ENCODE measurements around the gene PAFAH1B2. TPM values are rescaled to one million over a fixed set of nuclear protein-coding genes. Genes with fewer than 3 reads are reported as not detected.

Gene PAFAH1B2
- total and polyA plus RNA-seq, 10 of the 15 experiments (the other 5 are each of a cell fraction or from before 2014, with no cell fraction given) = 17.6 to 64.8 (median 47.6) TPM

- TF ChIP-seq, protein P1, sequence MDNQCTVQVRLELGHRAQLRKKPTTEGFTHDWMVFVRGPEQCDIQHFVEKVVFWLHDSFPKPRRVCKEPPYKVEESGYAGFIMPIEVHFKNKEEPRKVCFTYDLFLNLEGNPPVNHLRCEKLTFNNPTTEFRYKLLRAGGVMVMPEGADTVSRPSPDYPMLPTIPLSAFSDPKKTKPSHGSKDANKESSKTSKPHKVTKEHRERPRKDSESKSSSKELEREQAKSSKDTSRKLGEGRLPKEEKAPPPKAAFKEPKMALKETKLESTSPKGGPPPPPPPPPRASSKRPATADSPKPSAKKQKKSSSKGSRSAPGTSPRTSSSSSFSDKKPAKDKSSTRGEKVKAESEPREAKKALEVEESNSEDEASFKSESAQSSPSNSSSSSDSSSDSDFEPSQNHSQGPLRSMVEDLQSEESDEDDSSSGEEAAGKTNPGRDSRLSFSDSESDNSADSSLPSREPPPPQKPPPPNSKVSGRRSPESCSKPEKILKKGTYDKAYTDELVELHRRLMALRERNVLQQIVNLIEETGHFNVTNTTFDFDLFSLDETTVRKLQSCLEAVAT (IDR thresholded peaks at IDR 0.05) = no peak
- TF ChIP-seq KDM1A (IDR thresholded peaks at IDR 0.05; ENCODE audit: borderline replicate concordance) (no peak), HDAC6 (IDR thresholded peaks at IDR 0.05; ENCODE audit: unreplicated experiment) (no peak), USF1 (IDR thresholded peaks at IDR 0.05; ENCODE audit: borderline replicate concordance, extremely low read length, insufficient read depth, low read depth, low read length) (peak; percentile 39), CBX3 (IDR thresholded peaks at IDR 0.05; ENCODE audit: borderline replicate concordance, low read depth) (no peak), POU2F2 (IDR thresholded peaks at IDR 0.05; ENCODE audit: borderline replicate concordance, low read depth, low read length) (no peak; the same call in 2 of the 3 replicates), ZZZ3 (IDR thresholded peaks at IDR 0.05; ENCODE audit: control insufficient read depth, insufficient read length, low read depth) (no peak), CTCF (IDR thresholded peaks at IDR 0.05 in 2 of 3, conservative IDR thresholded peaks at IDR 0.05 in 1 of 3; ENCODE audit: control insufficient read depth in 2 of 3, extremely low read depth in 1 of 3, insufficient read depth in 1 of 3, low read depth in 3 of 3, low read length in 3 of 3) (no peak), EP300 (IDR thresholded peaks at IDR 0.05; ENCODE audit: borderline replicate concordance in 1 of 2, control insufficient read depth in 1 of 2, low read depth in 2 of 2, low read length in 2 of 2) (peak; percentile 69 to 74; a peak in 1 of 4 replicates), SPI1 (IDR thresholded peaks at IDR 0.05; ENCODE audit: borderline replicate concordance, insufficient read depth, low read depth, low read length) (peak; percentile 90), CEBPB (IDR thresholded peaks at IDR 0.05; ENCODE audit: borderline replicate concordance in 1 of 2, low read depth in 2 of 2, low read length in 2 of 2) (no peak), TARDBP (IDR thresholded peaks at IDR 0.05; ENCODE audit: borderline replicate concordance) (no peak), KAT2A (conservative IDR thresholded peaks at IDR 0.05; ENCODE audit: control insufficient read depth, low read depth, low read length) (no peak), POLR2AphosphoS2 (IDR thresholded peaks at IDR 0.05; ENCODE audit: low read depth, low read length) (no peak)
- TF ChIP-seq, protein P2, sequence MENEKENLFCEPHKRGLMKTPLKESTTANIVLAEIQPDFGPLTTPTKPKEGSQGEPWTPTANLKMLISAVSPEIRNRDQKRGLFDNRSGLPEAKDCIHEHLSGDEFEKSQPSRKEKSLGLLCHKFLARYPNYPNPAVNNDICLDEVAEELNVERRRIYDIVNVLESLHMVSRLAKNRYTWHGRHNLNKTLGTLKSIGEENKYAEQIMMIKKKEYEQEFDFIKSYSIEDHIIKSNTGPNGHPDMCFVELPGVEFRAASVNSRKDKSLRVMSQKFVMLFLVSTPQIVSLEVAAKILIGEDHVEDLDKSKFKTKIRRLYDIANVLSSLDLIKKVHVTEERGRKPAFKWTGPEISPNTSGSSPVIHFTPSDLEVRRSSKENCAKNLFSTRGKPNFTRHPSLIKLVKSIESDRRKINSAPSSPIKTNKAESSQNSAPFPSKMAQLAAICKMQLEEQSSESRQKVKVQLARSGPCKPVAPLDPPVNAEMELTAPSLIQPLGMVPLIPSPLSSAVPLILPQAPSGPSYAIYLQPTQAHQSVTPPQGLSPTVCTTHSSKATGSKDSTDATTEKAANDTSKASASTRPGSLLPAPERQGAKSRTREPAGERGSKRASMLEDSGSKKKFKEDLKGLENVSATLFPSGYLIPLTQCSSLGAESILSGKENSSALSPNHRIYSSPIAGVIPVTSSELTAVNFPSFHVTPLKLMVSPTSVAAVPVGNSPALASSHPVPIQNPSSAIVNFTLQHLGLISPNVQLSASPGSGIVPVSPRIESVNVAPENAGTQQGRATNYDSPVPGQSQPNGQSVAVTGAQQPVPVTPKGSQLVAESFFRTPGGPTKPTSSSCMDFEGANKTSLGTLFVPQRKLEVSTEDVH (IDR thresholded peaks at IDR 0.05; ENCODE audit: low read depth, partially characterized antibody) = no peak
- TF ChIP-seq, protein P3, sequence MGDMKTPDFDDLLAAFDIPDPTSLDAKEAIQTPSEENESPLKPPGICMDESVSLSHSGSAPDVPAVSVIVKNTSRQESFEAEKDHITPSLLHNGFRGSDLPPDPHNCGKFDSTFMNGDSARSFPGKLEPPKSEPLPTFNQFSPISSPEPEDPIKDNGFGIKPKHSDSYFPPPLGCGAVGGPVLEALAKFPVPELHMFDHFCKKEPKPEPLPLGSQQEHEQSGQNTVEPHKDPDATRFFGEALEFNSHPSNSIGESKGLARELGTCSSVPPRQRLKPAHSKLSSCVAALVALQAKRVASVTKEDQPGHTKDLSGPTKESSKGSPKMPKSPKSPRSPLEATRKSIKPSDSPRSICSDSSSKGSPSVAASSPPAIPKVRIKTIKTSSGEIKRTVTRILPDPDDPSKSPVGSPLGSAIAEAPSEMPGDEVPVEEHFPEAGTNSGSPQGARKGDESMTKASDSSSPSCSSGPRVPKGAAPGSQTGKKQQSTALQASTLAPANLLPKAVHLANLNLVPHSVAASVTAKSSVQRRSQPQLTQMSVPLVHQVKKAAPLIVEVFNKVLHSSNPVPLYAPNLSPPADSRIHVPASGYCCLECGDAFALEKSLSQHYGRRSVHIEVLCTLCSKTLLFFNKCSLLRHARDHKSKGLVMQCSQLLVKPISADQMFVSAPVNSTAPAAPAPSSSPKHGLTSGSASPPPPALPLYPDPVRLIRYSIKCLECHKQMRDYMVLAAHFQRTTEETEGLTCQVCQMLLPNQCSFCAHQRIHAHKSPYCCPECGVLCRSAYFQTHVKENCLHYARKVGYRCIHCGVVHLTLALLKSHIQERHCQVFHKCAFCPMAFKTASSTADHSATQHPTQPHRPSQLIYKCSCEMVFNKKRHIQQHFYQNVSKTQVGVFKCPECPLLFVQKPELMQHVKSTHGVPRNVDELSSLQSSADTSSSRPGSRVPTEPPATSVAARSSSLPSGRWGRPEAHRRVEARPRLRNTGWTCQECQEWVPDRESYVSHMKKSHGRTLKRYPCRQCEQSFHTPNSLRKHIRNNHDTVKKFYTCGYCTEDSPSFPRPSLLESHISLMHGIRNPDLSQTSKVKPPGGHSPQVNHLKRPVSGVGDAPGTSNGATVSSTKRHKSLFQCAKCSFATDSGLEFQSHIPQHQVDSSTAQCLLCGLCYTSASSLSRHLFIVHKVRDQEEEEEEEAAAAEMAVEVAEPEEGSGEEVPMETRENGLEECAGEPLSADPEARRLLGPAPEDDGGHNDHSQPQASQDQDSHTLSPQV (IDR thresholded peaks at IDR 0.05) = no peak
Observed at GRCh38 chr11:117189191-117189940, 45.3 kb downstream of the PAFAH1B2 start (continued).
